Measurements from ENCODE around the gene GAGE12F.
A peak's percentile ranks its signal among the peaks of the same experiment; 100 is the strongest.
"Not testable (repeated sequence)": the region's sequence is repeated elsewhere in the genome, so short reads cannot be mapped to it uniquely, and the experiment has no call there.

The GAGE12F gene, protein sequence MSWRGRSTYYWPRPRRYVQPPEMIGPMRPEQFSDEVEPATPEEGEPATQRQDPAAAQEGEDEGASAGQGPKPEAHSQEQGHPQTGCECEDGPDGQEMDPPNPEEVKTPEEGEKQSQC

DNA sequence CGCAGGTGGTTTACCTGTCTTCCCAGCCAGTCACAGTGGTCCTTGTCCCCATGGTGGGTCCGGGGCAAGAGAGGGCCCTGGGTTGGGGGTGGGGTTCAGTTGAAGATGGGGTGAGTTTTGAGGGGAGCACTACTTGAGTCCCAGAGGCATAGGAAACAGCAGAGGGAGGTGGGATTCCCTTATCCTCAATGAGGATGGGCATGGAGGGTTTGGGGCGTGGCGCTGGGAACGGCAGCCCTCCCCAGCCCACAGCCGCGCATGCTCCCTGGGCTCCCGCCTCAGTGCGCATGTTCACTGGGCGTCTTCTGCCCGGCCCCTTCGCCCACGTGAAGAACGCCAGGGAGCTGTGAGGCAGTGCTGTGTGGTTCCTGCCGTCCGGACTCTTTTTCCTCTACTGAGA is at the start of gene GAGE12F:
Gene GAGE12F, plus strand, starts transcription at position 301 of the 400 bp plus-strand sequence. CDS start 1,155 bp downstream, outside the sequence.
- H3K4me3 Mint-ChIP-seq; H3K36me3 Mint-ChIP-seq; H3K4me1 Mint-ChIP-seq; H3K27me3 Mint-ChIP-seq; H3K27ac Mint-ChIP-seq; ATAC-seq (replicated peaks); H3K9me3 Mint-ChIP-seq; DNase-seq: not testable (repeated sequence)

DNA sequence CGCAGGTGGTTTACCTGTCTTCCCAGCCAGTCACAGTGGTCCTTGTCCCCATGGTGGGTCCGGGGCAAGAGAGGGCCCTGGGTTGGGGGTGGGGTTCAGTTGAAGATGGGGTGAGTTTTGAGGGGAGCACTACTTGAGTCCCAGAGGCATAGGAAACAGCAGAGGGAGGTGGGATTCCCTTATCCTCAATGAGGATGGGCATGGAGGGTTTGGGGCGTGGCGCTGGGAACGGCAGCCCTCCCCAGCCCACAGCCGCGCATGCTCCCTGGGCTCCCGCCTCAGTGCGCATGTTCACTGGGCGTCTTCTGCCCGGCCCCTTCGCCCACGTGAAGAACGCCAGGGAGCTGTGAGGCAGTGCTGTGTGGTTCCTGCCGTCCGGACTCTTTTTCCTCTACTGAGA is 28.8 kb upstream of the GAGE12F start, which contains the start of gene GAGE12C:
Gene GAGE12C, plus strand, starts transcription at position 301 of the 400 bp plus-strand sequence. CDS start 1,155 bp downstream, outside the sequence.
- H3K27ac Mint-ChIP-seq; ATAC-seq (replicated peaks); H3K4me3 Mint-ChIP-seq: not testable (repeated sequence)

DNA sequence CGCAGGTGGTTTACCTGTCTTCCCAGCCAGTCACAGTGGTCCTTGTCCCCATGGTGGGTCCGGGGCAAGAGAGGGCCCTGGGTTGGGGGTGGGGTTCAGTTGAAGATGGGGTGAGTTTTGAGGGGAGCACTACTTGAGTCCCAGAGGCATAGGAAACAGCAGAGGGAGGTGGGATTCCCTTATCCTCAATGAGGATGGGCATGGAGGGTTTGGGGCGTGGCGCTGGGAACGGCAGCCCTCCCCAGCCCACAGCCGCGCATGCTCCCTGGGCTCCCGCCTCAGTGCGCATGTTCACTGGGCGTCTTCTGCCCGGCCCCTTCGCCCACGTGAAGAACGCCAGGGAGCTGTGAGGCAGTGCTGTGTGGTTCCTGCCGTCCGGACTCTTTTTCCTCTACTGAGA is 19.2 kb upstream of the GAGE12F start, which contains the start of gene GAGE12D:
Gene GAGE12D, plus strand, starts transcription at position 301 of the 400 bp plus-strand sequence. CDS start 1,155 bp downstream, outside the sequence.
- H3K9me3 Mint-ChIP-seq; H3K27me3 Mint-ChIP-seq; DNase-seq; ATAC-seq (replicated peaks); H3K27ac Mint-ChIP-seq; H3K4me1 Mint-ChIP-seq; H3K36me3 Mint-ChIP-seq; H3K4me3 Mint-ChIP-seq: not testable (repeated sequence)

More for the DNA sequence above, 28.8 kb upstream of the GAGE12F start, which contains the start of gene GAGE12C:
- H3K9me3 Mint-ChIP-seq, H3K36me3 Mint-ChIP-seq, H3K4me1 Mint-ChIP-seq, DNase-seq, H3K27me3 Mint-ChIP-seq: not testable (repeated sequence)

DNA sequence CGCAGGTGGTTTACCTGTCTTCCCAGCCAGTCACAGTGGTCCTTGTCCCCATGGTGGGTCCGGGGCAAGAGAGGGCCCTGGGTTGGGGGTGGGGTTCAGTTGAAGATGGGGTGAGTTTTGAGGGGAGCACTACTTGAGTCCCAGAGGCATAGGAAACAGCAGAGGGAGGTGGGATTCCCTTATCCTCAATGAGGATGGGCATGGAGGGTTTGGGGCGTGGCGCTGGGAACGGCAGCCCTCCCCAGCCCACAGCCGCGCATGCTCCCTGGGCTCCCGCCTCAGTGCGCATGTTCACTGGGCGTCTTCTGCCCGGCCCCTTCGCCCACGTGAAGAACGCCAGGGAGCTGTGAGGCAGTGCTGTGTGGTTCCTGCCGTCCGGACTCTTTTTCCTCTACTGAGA is 9.7 kb upstream of the GAGE12F start, which contains the start of gene GAGE12E:
Gene GAGE12E, plus strand, starts transcription at position 301 of the 400 bp plus-strand sequence. CDS start 1,155 bp downstream, outside the sequence.
- not testable (repeated sequence) for H3K4me1 Mint-ChIP-seq

DNA sequence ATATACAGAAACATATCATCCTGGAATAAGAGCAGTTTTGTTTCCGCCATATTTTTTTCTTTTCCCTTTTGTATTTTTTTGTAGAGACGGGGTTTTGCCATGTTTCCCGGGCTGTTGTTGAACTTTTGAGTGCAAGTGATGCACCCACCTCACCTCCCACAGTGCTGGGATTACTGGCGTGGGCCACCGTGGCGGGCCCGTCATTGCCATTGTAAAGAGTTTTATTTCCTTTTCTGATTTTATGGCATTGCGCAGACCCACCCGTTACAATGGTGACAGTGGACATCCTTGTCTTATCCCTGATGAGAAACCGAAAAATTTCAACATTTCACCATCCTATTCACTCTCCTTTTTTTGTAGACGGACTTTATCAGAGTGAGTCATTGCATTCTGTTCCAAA is 8.1 kb downstream of the GAGE12F start:
- H3K4me1 Mint-ChIP-seq, result not testable (repeated sequence)

More for the DNA sequence above, 9.7 kb upstream of the GAGE12F start, which contains the start of gene GAGE12E:
- not testable (repeated sequence) for H3K9me3 Mint-ChIP-seq; H3K27ac Mint-ChIP-seq; ATAC-seq (replicated peaks); H3K27me3 Mint-ChIP-seq; DNase-seq; H3K4me3 Mint-ChIP-seq; H3K36me3 Mint-ChIP-seq

DNA sequence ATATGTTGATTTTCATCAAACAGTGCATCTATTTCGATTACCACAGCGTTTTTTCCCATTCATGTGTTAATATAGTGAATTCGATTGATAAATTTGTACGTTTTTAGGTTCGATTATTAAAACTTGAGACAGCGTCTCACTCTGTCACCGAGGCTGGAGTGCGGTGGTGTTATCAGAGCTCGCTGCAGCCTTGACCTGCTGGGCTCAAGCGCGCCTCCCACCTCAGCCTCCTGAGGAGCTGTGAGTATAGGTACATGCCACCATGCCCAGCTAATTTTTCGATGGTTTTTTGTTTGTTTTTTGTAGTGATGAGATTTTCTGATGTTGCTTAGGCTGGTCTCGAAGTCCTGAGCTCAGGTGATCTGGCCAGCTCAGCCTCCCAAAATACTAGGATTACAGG is 8.5 kb downstream of the GAGE12F start:
- not testable (repeated sequence) for H3K4me3 Mint-ChIP-seq; DNase-seq; H3K36me3 Mint-ChIP-seq; ATAC-seq (replicated peaks); H3K9me3 Mint-ChIP-seq; H3K4me1 Mint-ChIP-seq; H3K27me3 Mint-ChIP-seq; H3K27ac Mint-ChIP-seq

More for the DNA sequence above, 8.1 kb downstream of the GAGE12F start:
- H3K27ac Mint-ChIP-seq; H3K9me3 Mint-ChIP-seq; H3K27me3 Mint-ChIP-seq; ATAC-seq (replicated peaks); H3K4me3 Mint-ChIP-seq; DNase-seq; H3K36me3 Mint-ChIP-seq: not testable (repeated sequence)

DNA sequence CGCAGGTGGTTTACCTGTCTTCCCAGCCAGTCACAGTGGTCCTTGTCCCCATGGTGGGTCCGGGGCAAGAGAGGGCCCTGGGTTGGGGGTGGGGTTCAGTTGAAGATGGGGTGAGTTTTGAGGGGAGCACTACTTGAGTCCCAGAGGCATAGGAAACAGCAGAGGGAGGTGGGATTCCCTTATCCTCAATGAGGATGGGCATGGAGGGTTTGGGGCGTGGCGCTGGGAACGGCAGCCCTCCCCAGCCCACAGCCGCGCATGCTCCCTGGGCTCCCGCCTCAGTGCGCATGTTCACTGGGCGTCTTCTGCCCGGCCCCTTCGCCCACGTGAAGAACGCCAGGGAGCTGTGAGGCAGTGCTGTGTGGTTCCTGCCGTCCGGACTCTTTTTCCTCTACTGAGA is 9.5 kb downstream of the GAGE12F start, which contains the start of gene GAGE12G:
Gene GAGE12G, plus strand, starts transcription at position 301 of the 400 bp plus-strand sequence. CDS start 1,155 bp downstream, outside the sequence.
- H3K36me3 Mint-ChIP-seq; DNase-seq; H3K27ac Mint-ChIP-seq; H3K9me3 Mint-ChIP-seq; ATAC-seq (replicated peaks); H3K4me1 Mint-ChIP-seq; H3K27me3 Mint-ChIP-seq; H3K4me3 Mint-ChIP-seq: not testable (repeated sequence)

DNA sequence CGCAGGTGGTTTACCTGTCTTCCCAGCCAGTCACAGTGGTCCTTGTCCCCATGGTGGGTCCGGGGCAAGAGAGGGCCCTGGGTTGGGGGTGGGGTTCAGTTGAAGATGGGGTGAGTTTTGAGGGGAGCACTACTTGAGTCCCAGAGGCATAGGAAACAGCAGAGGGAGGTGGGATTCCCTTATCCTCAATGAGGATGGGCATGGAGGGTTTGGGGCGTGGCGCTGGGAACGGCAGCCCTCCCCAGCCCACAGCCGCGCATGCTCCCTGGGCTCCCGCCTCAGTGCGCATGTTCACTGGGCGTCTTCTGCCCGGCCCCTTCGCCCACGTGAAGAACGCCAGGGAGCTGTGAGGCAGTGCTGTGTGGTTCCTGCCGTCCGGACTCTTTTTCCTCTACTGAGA is 19.0 kb downstream of the GAGE12F start, which contains the start of gene GAGE12H:
Gene GAGE12H, plus strand, starts transcription at position 301 of the 400 bp plus-strand sequence. CDS start 1,155 bp downstream, outside the sequence.
- DNase-seq; ATAC-seq (replicated peaks); H3K27me3 Mint-ChIP-seq; H3K36me3 Mint-ChIP-seq; H3K4me3 Mint-ChIP-seq; H3K27ac Mint-ChIP-seq; H3K4me1 Mint-ChIP-seq; H3K9me3 Mint-ChIP-seq: not testable (repeated sequence)

DNA sequence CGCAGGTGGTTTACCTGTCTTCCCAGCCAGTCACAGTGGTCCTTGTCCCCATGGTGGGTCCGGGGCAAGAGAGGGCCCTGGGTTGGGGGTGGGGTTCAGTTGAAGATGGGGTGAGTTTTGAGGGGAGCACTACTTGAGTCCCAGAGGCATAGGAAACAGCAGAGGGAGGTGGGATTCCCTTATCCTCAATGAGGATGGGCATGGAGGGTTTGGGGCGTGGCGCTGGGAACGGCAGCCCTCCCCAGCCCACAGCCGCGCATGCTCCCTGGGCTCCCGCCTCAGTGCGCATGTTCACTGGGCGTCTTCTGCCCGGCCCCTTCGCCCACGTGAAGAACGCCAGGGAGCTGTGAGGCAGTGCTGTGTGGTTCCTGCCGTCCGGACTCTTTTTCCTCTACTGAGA is 28.6 kb downstream of the GAGE12F start, which contains the start of gene GAGE2A:
Gene GAGE2A, plus strand, starts transcription at position 301 of the 400 bp plus-strand sequence. CDS start 1,155 bp downstream, outside the sequence.
- H3K4me1 Mint-ChIP-seq; H3K27ac Mint-ChIP-seq; H3K4me3 Mint-ChIP-seq; H3K9me3 Mint-ChIP-seq; ATAC-seq (replicated peaks); DNase-seq; H3K36me3 Mint-ChIP-seq; H3K27me3 Mint-ChIP-seq: not testable (repeated sequence)

DNA sequence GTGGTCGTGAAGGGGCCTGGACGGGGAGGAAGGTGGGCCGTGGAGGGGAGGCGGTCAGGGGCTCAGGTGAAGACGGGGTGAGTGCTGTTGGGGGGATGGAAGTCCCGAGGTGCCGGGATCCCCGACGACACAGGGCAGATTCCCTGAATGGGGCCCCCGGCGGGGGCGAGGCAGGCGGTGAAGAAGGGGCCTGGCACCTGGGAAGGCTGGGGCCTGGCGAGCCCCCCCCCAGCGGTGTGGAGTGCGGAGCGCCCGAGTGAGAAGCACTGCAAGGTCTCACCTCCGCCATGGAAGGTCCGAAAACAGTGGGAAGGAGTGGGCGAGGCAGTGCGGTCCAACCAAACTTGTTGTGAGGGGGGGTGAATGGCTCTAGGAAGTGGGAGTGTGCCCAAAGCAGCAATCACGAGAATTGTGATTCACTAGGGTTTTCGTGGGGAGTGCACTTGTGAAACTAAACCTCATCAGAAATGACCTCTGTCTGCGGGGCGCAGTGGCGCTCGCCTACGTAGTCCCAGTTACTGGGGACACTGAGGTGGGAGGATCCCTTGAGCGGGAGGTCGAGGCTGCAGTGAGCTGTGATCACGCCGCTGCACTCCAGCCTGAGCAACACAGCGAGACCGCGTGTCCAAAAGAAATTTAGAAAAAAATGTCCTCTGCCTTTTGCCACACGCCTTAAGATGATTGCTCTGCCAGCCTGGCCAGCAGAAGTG is 29.3 kb downstream of the GAGE12F start:
- H3K9me3 Mint-ChIP-seq; H3K27ac Mint-ChIP-seq; H3K36me3 Mint-ChIP-seq; H3K4me1 Mint-ChIP-seq; H3K27me3 Mint-ChIP-seq; ATAC-seq (replicated peaks); H3K4me3 Mint-ChIP-seq: not testable (repeated sequence)
- DNase-seq, result peak; percentile 5

DNA sequence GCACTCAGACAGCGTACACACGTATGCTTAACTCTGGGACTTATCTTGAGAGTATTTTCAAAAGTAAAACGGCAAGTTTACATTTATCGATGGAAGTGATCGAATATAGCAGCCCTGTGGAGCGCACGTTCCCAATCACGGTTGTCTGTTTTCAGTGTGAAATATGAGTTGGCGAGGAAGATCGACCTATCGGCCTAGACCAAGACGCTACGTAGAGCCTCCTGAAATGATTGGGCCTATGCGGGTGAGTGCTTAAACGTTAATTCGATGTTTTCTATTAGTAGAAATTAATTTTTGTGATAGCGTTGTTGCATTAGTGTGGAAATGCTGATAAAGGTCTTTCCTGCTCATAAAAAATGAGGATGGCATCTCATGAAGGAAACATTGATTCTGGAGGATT is 29.8 kb downstream of the GAGE12F start:
- not testable (repeated sequence) for H3K9me3 Mint-ChIP-seq; H3K27ac Mint-ChIP-seq; ATAC-seq (replicated peaks); H3K36me3 Mint-ChIP-seq; H3K27me3 Mint-ChIP-seq; DNase-seq; H3K4me1 Mint-ChIP-seq; H3K4me3 Mint-ChIP-seq

DNA sequence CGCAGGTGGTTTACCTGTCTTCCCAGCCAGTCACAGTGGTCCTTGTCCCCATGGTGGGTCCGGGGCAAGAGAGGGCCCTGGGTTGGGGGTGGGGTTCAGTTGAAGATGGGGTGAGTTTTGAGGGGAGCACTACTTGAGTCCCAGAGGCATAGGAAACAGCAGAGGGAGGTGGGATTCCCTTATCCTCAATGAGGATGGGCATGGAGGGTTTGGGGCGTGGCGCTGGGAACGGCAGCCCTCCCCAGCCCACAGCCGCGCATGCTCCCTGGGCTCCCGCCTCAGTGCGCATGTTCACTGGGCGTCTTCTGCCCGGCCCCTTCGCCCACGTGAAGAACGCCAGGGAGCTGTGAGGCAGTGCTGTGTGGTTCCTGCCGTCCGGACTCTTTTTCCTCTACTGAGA is 38.1 kb downstream of the GAGE12F start, which contains the start of gene GAGE1:
Gene GAGE1, plus strand, starts transcription at position 301 of the 400 bp plus-strand sequence. CDS start 1,155 bp downstream, outside the sequence.
- H3K27me3 Mint-ChIP-seq; H3K27ac Mint-ChIP-seq; DNase-seq; H3K4me1 Mint-ChIP-seq; ATAC-seq (replicated peaks); H3K4me3 Mint-ChIP-seq; H3K36me3 Mint-ChIP-seq; H3K9me3 Mint-ChIP-seq: not testable (repeated sequence)

DNA sequence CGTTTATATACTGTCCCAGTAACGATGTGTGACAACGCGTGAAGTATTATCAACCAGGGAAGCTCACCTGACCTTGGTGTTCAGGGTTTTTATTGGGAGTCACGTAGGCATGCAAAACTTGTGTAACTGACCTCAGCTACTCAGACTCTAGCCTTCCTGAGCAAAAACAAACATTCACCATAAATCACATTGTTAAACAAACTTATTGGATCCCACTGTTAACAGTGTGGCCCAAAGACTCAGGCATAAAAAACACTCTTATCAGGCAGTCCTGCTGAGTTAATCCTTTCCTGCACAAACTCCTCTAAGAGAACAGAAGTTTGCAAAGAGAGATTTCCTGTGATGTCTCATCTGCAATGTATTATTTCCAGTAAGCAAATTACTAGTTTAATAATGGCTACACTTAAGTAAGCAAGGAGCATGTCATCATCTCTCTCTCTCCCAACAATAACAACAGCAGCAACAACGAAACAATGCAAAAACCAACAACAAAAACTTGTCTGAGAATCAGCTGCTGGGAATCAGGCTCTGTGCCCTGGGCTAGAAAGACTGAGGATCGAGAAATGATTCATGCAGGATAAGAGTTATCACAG is 50.2 kb downstream of the GAGE12F start:
- no peak for ATAC-seq (replicated peaks)
- no peak overlapping the region for H3K4me3 Mint-ChIP-seq

More for the DNA sequence above, 50.2 kb downstream of the GAGE12F start:
- Mint-ChIP-seq H3K4me1 (no peaks in the 10 kb centered on the region), H3K9me3 (no peaks in the 10 kb centered on the region), H3K36me3 (no peaks in the 10 kb centered on the region), H3K27ac (no peak overlapping the region), H3K27me3 (peaks cover 4 to 6% of the 10 kb centered on the region in 2 donors)
- DNase-seq, result no peak

Measured in stimulated activated naive B cell treated with anti-CD40 and anti-IgM and Interleukin-4, amounts not matched to agents 10 μg/mL and 1 μg/mL and 100 μg/mL, for 72 hours (primary cell).